GM13976 (cell line): ENCODE measurements around the gene ZCCHC8.
"Not testable (repeated sequence)": the region's sequence is repeated elsewhere in the genome, so short reads cannot be mapped to it uniquely, and the experiment has no call there.

Experiments
- DNase-seq: peaks from one replicate; pipeline ENCODE4 v3.0.0; 2012; ENCODE audit warnings: low spot score
- CTCF ChIP-seq: IDR thresholded peaks from 2 replicates; pipeline ENCODE4 v1.5.1; 2012; ENCODE audit warnings: borderline replicate concordance, mild to moderate bottlenecking; ENCODE audit not compliant: insufficient read depth; ENCODE audit errors: extremely low read depth, missing control alignments, control extremely low read depth
- in situ Hi-C: fragments of 300-500 bp; cut with MboI; formaldehyde crosslinking; loops from one replicate; pipeline ENCODE4 v1.12.0; 2022; ENCODE audit warnings: low sequenced_read_pairs, mixed read lengths, inconsistent platforms; ENCODE audit not compliant: unreplicated experiment

Gene ZCCHC8

GRCh38 chr12:122503147-122503751 lies 2.5 kb upstream of the ZCCHC8 start:
- no peak for DNase-seq
- no peak for TF ChIP-seq CTCF
- in situ Hi-C loops: no loop called here

- in situ Hi-C loops: no loop called here
- peak; percentile 19 for DNase-seq
- TF ChIP-seq CTCF: no peak
Observed at GRCh38 chr12:122501489-122501989, 807 bp upstream of the ZCCHC8 start.

GRCh38 chr12:122499991-122500684 lies 594 bp downstream of the ZCCHC8 start:
- in situ Hi-C loops: no loop called here
- peak; percentile 57 for DNase-seq
- no peak for TF ChIP-seq CTCF

- TF ChIP-seq CTCF: no peak
- in situ Hi-C loops: no loop called here
- no peak for DNase-seq
Observed at GRCh38 chr12:122495258-122495657, 5.5 kb downstream of the ZCCHC8 start.

GRCh38 chr12:122493222-122493621 lies 7.5 kb downstream of the ZCCHC8 start:
- DNase-seq, in situ Hi-C loops: not testable (repeated sequence)

- in situ Hi-C loops: no loop called here
- DNase-seq: no peak
- TF ChIP-seq CTCF: no peak
Observed at GRCh38 chr12:122491991-122492390, 8.7 kb downstream of the ZCCHC8 start.

GRCh38 chr12:122489038-122489437 lies 11.7 kb downstream of the ZCCHC8 start:
- in situ Hi-C loops: no loop called here
- DNase-seq: no peak
- no peak for TF ChIP-seq CTCF

GRCh38 chr12:122487807-122488206 lies 12.9 kb downstream of the ZCCHC8 start:
- in situ Hi-C loops, DNase-seq: not testable (repeated sequence)
